Esophagus muscularis mucosa (tissue), 4 donors: ENCODE data around the gene PPP2R3A. TPM values are rescaled to one million over a fixed set of nuclear protein-coding genes. Genes with fewer than 3 reads are reported as not detected.
A peak's percentile ranks its signal among the peaks of the same experiment; 100 is the strongest.
"Not testable (repeated sequence)": the region's sequence is repeated elsewhere in the genome, so short reads cannot be mapped to it uniquely, and the experiment has no call there.

Experiments
- DNase-seq: peaks from one replicate; pipeline ENCODE4 v3.0.0-alpha.2; 2017; ENCODE audit errors: extremely low spot score
- H3K27ac ChIP-seq, 4 donors: fragments of 200-600 bp; sonication (generic); replicated peaks in 1 of 4; 1 replicate in 3 of 4; 2 replicates in 1 of 4; pipeline ENCODE4 v1.5.1; 2016 to 2019; ENCODE audit warnings: mild to moderate bottlenecking in 1 of 4
- H3K27me3 ChIP-seq, 4 donors: fragments of 200-600 bp; sonication (generic); one replicate each; pipeline versions ENCODE4 v1.5.1 to v1.6.0; 2016 to 2019
- H3K36me3 ChIP-seq, 4 donors: fragments of 200-600 bp; sonication (generic); one replicate each; pipeline ENCODE4 v1.5.1; 2016 to 2019
- H3K4me1 ChIP-seq, 4 donors: fragments of 200-600 bp; sonication (generic); one replicate each; pipeline ENCODE4 v1.5.1; 2016 to 2019
- H3K4me3 ChIP-seq, 4 donors: fragments of 200-600 bp; sonication (generic); 1 replicate in 2 of 4; 2 replicates in 2 of 4; pipeline ENCODE4 v1.5.1; 2016 to 2019; ENCODE audit warnings: mild to moderate bottlenecking in 4 of 4, moderate library complexity in 1 of 4
- H3K9me3 ChIP-seq, 4 donors: fragments of 200-600 bp; sonication (generic); 1 replicate in 3 of 4; 2 replicates in 1 of 4; pipeline ENCODE4 v1.5.1; 2016 to 2019
- EP300 ChIP-seq: sonication (generic); formaldehyde crosslinking; IDR thresholded peaks from one replicate; pipeline ENCODE4 v1.6.1; 2017; ENCODE audit warnings: antibody characterized with exemption
- POLR2A ChIP-seq: fragments of 450-650 bp; IDR thresholded peaks from one replicate; pipeline ENCODE4 v1.6.1; 2017; ENCODE audit warnings: antibody characterized with exemption, moderate library complexity, mild to moderate bottlenecking, low read depth
- POLR2AphosphoS5 ChIP-seq, 2 donors: sonication (generic); formaldehyde crosslinking; IDR thresholded peaks; one replicate each; pipeline ENCODE4 v1.6.1; 2017; ENCODE audit warnings: antibody characterized with exemption in 2 of 2
- WGBS: methylation state at CpG from one replicate; pipeline ENCODE4 v1.1.5; 2018; 5-methylcytosine and 5-hydroxymethylcytosine counted together
- intact Hi-C: fragments of 100-400 bp; cut with DNase I; formaldehyde crosslinking; loops from one replicate; pipeline ENCODE4 v1.15.1; 2023
- total RNA-seq, 4 donors: library from RNA; depleted of rRNA; stranded (reverse); fragments of >200 nt; gene quantifications; one replicate each; pipeline versions ENCODE4 v1.1.0 to v1.2.1, GENCODE V29; 2016
- TF ChIP-seq, protein P1 (sequence below), 3 experiments: fragments of 200-600 bp in 2 of 3; fragments of 450-650 bp in 1 of 3; sonication (generic) in 2 of 3; IDR thresholded peaks; one replicate each; pipeline ENCODE4 v1.5.1; 2017 to 2019; ENCODE audit warnings: antibody characterized with exemption in 3 of 3, mild to moderate bottlenecking in 2 of 3, moderate library complexity in 1 of 3

PPP2R3A gene
- total RNA-seq, 4 donors from 2014 or later: 19.4 to 28.9 (median 26.3) TPM

DNA sequence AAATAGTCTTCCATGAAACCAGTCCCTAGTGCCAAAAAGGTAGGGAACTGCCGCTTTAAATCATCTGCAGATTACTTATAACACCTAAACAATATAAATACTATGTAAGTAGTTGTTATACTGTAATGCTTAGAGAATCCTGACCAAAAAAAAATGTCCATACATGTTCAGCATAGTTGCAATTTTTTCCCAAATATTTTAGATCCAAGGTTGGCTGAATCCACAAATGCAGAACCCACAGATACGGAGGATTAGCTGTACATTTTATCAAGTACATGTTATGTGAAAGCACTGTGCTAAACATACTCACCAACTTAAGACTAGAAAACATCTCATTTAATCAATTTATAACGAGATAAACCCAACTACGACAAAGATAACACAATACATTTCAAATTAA lies 221.3 kb downstream of the PPP2R3A start:
- intact Hi-C loops: no loop called here
- Histone ChIP-seq H3K4me3 (no peak overlapping the region), H3K9me3 (no peaks in the 10 kb centered on the region), H3K36me3 (no peaks in the 10 kb centered on the region), H3K27ac (no peak overlapping the region), H3K4me1 (peaks cover 56 to 98% (median 93%) of the 10 kb centered on the region in 4 donors), H3K27me3 (no peaks in the 10 kb centered on the region)
- DNase-seq: no peak
- TF ChIP-seq, protein P1, sequence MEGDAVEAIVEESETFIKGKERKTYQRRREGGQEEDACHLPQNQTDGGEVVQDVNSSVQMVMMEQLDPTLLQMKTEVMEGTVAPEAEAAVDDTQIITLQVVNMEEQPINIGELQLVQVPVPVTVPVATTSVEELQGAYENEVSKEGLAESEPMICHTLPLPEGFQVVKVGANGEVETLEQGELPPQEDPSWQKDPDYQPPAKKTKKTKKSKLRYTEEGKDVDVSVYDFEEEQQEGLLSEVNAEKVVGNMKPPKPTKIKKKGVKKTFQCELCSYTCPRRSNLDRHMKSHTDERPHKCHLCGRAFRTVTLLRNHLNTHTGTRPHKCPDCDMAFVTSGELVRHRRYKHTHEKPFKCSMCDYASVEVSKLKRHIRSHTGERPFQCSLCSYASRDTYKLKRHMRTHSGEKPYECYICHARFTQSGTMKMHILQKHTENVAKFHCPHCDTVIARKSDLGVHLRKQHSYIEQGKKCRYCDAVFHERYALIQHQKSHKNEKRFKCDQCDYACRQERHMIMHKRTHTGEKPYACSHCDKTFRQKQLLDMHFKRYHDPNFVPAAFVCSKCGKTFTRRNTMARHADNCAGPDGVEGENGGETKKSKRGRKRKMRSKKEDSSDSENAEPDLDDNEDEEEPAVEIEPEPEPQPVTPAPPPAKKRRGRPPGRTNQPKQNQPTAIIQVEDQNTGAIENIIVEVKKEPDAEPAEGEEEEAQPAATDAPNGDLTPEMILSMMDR (IDR thresholded peaks at IDR 0.05): no peak
- WGBS: 71% methylated on average over 4 of the region's 4 CpGs

DNA sequence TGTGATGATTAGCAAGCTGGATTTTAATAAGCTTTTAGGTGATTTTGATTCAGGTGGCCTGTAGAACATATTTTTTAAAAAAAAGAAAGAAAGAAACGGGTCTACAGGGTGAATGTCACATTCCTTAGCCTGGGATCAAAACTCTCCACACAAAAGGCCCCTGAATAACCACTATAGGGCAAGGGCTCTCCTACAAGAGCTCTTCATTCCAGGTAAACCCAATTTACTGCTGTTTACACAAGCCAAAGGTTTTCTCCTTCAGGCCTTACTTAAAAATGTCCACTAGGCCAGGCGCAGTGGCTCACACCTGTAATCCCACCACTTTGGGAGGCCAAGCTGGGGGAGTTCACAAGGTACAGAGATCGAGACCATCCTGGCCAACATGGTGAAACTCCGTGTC lies 222.3 kb downstream of the PPP2R3A start:
- Histone ChIP-seq H3K27me3 (no peaks in the 10 kb centered on the region), H3K9me3 (no peaks in the 10 kb centered on the region), H3K36me3 (no peaks in the 10 kb centered on the region), H3K4me3 (no peak overlapping the region), H3K4me1 (peaks cover 64 to 98% (median 93%) of the 10 kb centered on the region in 4 donors), H3K27ac (no peak overlapping the region)
- no peak for DNase-seq
- TF ChIP-seq, protein P1 (IDR thresholded peaks at IDR 0.05): no peak
- no peak for TF ChIP-seq POLR2AphosphoS5 (IDR thresholded peaks at IDR 0.05)
- no peak for TF ChIP-seq POLR2A
- TF ChIP-seq EP300: no peak
- intact Hi-C loops: no loop called here
- 82% methylated on average over 4 of the region's 4 CpGs for WGBS

GRCh38 chr3:136189043-136189442 lies 223.5 kb downstream of the PPP2R3A start:
- no peak for DNase-seq
- H3K36me3 ChIP-seq: no peaks in the 10 kb centered on the region
- H3K4me1 ChIP-seq: peaks cover 64 to 97% (median 91%) of the 10 kb centered on the region in 4 donors
- intact Hi-C loops: no loop called here
- H3K27me3 ChIP-seq: no peaks in the 10 kb centered on the region
- WGBS: 98% methylated on average over 5 of the region's 5 CpGs
- H3K9me3 ChIP-seq: no peaks in the 10 kb centered on the region
- H3K4me3 ChIP-seq: no peak overlapping the region
- H3K27ac ChIP-seq: no peak overlapping the region
- TF ChIP-seq POLR2A: no peak
- no peak for TF ChIP-seq EP300
- TF ChIP-seq, protein P1 (IDR thresholded peaks at IDR 0.05): no peak
- TF ChIP-seq POLR2AphosphoS5 (IDR thresholded peaks at IDR 0.05): no peak

GRCh38 chr3:136189859-136190617 lies 224.5 kb downstream of the PPP2R3A start:
- H3K36me3 ChIP-seq: no peaks in the 10 kb centered on the region
- no peak for DNase-seq
- intact Hi-C loops: loop anchor here (5.0 to 10.0 kb wide), 3 partner anchors 43 to 675 kb away; partner anchors contain the start of gene NCK1
- H3K27ac ChIP-seq: no peak overlapping the region
- H3K9me3 ChIP-seq: no peaks in the 10 kb centered on the region
- TF ChIP-seq POLR2AphosphoS5 (IDR thresholded peaks at IDR 0.05): no peak
- no peak for TF ChIP-seq EP300
- no peak for TF ChIP-seq POLR2A
- TF ChIP-seq, protein P1 (IDR thresholded peaks at IDR 0.05): no peak
- WGBS: 88% methylated on average over 11 of the region's 11 CpGs
- H3K27me3 ChIP-seq: no peaks in the 10 kb centered on the region
- H3K4me1 ChIP-seq: peaks cover 64 to 87% (median 82%) of the 10 kb centered on the region in 4 donors
- H3K4me3 ChIP-seq: no peak overlapping the region

DNA sequence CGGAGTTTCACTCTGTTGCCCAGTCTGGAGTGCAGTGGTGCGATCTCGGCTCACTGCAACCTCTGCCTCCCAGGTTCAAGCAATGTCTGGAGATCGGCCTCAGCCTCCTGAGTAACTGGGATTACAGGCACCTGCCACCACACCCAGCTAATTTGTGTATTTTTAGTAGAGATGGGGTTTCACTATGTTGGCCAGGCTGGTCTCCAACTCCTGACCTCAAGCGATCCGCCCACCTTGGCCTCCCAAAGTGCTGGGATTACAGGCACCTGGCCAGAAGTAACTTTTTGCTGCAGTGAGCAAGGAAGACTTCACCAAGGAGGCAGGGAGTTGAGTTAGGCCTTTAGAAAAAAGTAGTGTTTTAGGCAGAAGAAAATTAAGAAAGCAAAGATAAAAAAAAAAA lies 226.7 kb downstream of the PPP2R3A start:
- H3K27me3 ChIP-seq, H3K36me3 ChIP-seq, H3K9me3 ChIP-seq, DNase-seq: not testable (repeated sequence)
- peaks cover 50 to 70% (median 65%) of the 10 kb centered on the region in 4 donors for H3K4me1 ChIP-seq
- TF ChIP-seq POLR2AphosphoS5 (IDR thresholded peaks at IDR 0.05): peak in 1 of 2 donors; percentile 11
- intact Hi-C loops: loop anchor here (5.0 to 10.0 kb wide), 3 partner anchors 45 to 673 kb away; partner anchors contain the start of gene NCK1
- H3K27ac ChIP-seq: peak overlapping the region; percentile 47 to 100 (median 100)
- H3K4me3 ChIP-seq: peak overlapping the region; percentile 89 to 95 (median 92)
- WGBS: 22% methylated on average over 6 of the region's 6 CpGs
